ENCODE measurements around the gene GABBR2.

GRCh38 chr9:98501819-98502218 lies 206.9 kb downstream of the GABBR2 start:
- no peak for TF ChIP-seq CTCF (IDR thresholded peaks at IDR 0.05)
- no peak for TF ChIP-seq POLR2A (IDR thresholded peaks at IDR 0.05)

All from uterus (tissue), 2 donors.